Stimulated activated CD4-positive, alpha-beta T cell treated with anti-CD3 and anti-CD28 coated beads, Interleukin-12 subunit alpha, Interleukin-12 subunit beta, amount 100 ng/mL, for 48 hours (primary cell): ENCODE results near the gene TENM4.
A peak's percentile ranks its signal among the peaks of the same experiment; 100 is the strongest.

Source experiments
- DNase-seq, 3 donors: peaks; one replicate each; pipeline ENCODE4 v3.0.0-alpha.2; 2020; ENCODE audit warnings: low read depth in 2 of 3, low spot score in 1 of 3

The TENM4 gene

GRCh38 chr11:78730267-78730824 lies 710.5 kb downstream of the TENM4 start:
- DNase-seq: no peak

- no peak for DNase-seq
Observed at GRCh38 chr11:78727816-78728215, 713.0 kb downstream of the TENM4 start.

- no peak for DNase-seq
Observed at GRCh38 chr11:78725200-78725599, 715.6 kb downstream of the TENM4 start.

- no peak for DNase-seq
Observed at GRCh38 chr11:78722786-78723185, 718.0 kb downstream of the TENM4 start.

GRCh38 chr11:78720281-78720989 lies 720.4 kb downstream of the TENM4 start:
- DNase-seq: no peak

GRCh38 chr11:78717041-78717440 lies 723.8 kb downstream of the TENM4 start:
- no peak for DNase-seq

GRCh38 chr11:78715639-78716311 lies 725.1 kb downstream of the TENM4 start:
- DNase-seq: peak; percentile 31 to 44 (median 35)

- DNase-seq: no peak
Observed at GRCh38 chr11:78714539-78714938, 726.3 kb downstream of the TENM4 start.

- DNase-seq: no peak
Observed at GRCh38 chr11:78711735-78712134, 729.1 kb downstream of the TENM4 start.

GRCh38 chr11:78710417-78710816 lies 730.4 kb downstream of the TENM4 start:
- DNase-seq: no peak

- DNase-seq: no peak
Observed at GRCh38 chr11:78708388-78708787, 732.4 kb downstream of the TENM4 start.

- DNase-seq: no peak
Observed at GRCh38 chr11:78706551-78706950, 734.3 kb downstream of the TENM4 start.

GRCh38 chr11:78704811-78705210 lies 736.0 kb downstream of the TENM4 start:
- no peak for DNase-seq

- DNase-seq: no peak
Observed at GRCh38 chr11:78699609-78700135, 741.2 kb downstream of the TENM4 start.

- DNase-seq: no peak
Observed at GRCh38 chr11:78698612-78699011, 742.2 kb downstream of the TENM4 start.

- DNase-seq: no peak
Observed at GRCh38 chr11:78696177-78696576, 744.7 kb downstream of the TENM4 start.

GRCh38 chr11:78694152-78694551 lies 746.7 kb downstream of the TENM4 start:
- DNase-seq: no peak

- no peak for DNase-seq
Observed at GRCh38 chr11:78691215-78691614, 749.6 kb downstream of the TENM4 start.

- no peak for DNase-seq
Observed at GRCh38 chr11:78690352-78690987, 750.4 kb downstream of the TENM4 start.

- DNase-seq: no peak
Observed at GRCh38 chr11:78689585-78690153, 751.2 kb downstream of the TENM4 start.

GRCh38 chr11:78689101-78689500 lies 751.7 kb downstream of the TENM4 start:
- DNase-seq: no peak
